ENCODE measurements around the gene MTA3.
"Not testable (repeated sequence)": the region's sequence is repeated elsewhere in the genome, so short reads cannot be mapped to it uniquely, and the experiment has no call there.

Gene MTA3

GRCh38 chr2:42567806-42568400 lies 529 bp upstream of the MTA3 start:
- no peak for DNase-seq

DNA sequence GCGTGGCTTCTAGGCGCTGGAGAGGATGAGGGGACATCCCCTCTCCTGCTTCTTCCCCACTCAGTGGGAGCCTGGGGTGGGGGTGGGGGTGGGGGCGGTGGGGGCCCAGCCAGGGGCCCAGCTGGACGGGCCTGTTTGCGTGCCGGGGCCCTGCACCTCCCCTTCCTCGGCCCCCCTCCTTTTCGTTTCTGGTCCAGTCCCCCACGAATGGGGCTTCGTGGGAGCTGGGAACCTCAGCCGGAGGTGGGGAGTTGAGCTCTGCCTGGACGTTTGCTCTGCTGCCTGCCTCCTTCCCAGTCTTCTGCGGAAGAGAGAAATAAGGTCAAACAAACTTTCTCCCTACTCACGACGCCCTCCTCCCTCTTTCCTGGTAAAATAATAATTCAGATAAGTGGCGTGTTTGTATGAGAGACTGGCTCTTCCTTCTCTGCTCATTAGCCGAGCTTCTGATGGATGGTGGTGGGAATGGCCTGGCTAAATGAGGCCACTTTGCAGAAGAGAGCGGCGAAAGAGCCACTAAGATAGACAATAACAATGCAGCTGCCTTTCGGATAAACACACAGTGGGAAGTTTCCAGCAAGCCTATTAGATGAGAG lies 782 bp downstream of the MTA3 start:
- peak in 1 of 2 experiments; percentile 29 for DNase-seq

GRCh38 chr2:42569883-42570282 lies 1.5 kb downstream of the MTA3 start:
- no peak for DNase-seq

DNA sequence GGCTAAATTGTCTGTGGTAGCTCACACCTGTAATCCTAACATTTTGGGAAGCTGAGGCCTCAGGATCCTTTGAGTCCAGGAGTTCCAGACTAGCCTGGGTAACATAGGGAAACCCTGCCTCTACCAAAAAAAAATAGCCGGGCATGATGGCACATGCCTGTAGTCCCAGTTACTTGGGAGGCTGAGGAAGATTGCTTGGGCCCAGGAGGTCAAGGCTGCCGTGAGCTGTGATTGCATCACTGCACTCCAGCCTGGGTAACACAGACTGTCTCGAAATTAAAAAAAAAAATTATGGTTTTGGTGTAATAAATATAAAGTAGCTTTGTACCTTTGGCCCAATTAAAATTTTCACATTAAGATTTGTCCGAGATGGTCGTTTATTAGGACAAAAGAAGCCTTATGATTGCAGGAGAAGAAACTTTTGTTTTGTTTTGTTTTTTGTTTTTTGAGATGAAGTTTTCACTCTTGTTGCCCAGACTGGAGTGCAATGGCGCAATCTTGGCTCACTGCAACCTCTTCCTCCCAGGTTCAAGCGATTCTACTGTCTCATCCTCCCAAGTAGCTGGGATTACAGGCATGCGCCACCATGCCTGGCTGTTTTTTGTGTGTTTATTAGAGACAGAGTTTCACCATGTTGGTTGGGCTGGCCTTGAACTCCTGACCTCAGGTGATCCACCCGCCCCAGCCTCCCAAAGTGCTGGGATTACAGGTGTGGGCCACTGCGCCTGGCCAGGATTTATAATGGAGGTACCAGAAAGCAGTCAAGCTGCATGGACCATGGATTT lies 4.1 kb downstream of the MTA3 start:
- DNase-seq: no peak

DNA sequence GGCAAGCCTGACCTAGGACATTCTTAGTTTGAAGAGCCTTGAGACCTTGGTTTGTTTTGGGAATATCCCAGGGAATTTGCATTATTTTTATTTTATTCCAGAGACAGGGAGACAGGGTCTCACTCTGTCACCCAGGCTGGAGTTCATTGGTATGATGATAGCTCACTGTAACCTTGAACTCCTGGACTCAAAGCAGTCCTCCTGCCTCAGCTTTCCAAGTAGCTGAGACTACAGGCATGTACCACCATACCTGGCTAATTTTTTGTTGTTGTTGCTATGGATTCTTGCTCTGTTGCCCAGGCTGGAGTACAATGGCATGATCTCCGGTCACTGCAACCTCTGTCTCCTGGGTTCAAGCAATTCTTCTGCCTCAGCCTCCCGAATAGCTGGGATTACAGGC lies 4.8 kb downstream of the MTA3 start:
- DNase-seq: no peak

DNA sequence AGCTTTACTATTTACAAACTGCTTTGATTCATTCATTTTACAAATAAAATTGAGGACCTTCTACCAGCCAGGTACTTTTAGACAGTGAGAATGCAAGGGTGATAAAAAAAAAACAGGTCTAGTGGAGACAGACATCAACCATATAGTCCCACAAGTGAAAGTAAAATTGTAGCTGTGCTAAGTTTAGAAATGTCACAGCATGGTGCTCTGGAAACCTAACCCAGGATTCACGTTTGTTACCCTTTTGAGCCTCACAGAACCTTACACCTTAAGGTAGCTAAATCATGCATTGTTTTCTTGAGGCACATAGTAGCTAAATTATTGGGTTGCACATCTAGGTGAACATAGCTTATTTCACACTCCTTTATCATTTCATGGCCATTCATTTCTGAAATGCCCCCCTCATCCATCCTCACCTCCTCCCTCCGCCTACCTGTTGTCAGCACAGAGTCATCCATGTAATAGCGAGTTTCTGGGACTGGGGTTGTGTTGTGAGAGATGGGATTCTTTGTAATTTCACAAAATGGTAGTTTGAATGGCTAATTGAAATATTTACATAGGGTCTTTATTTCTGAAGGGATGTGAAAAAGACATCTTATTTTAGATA lies 7.1 kb downstream of the MTA3 start:
- DNase-seq: no peak

DNA sequence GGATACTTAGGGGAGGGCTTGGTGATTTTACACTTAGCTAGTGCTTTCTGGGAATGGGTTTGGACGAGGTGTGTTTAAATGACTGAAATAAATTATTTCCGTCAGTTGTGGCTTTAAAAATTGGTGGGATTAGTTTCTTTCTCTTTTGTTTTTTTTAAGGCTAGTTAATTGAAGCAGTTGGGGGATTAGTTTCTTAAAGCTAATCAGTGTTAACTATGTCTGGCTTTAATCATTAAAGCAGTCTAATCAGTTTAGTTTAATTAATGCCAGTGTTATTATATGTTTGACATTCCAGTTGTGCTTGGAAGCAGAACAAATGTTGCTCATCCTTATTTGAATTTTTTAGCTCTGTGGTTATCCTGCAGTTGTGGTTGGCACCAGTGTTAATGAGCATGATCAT lies 10.2 kb downstream of the MTA3 start:
- no peak for DNase-seq

DNA sequence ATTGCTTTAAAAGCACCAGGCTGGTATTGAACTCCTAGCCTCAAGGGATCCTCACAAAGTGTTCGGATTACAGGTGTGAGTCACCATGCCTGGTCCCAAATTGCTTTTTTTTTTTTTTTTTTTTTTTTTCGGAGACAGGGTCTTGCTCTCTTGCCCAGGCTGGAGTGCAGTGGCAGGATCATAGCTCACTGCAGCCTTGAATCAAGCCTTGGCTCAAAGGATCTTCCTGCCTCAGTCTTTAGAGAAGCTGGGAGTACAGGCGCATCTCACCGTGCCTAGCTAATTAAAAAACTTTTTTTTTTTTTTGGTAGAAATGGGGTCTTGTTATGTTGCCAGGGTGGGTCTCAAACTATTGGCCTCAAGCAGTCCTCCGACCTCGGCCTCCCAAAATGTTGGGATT lies 12.8 kb downstream of the MTA3 start:
- DNase-seq: no peak

DNA sequence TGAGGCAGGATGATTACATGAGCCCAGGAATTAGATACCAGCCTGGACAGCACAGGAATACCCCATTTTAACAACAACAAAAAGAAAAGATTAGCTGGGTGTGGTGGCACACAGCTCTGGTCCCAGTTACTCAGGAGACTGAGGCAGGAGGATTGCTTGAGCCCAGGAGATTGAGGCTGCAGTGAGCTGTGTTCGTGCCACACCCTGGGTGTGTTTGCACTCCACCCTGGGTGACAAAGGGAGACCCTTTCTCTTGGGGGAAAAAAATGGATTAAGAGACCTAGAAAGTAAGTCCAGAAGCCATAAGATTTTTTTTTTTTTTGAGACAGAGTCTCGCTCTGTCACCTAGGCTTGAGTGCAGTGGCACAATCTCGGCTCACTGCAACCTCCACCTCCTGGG lies 16.2 kb downstream of the MTA3 start:
- not testable (repeated sequence) for DNase-seq

DNA sequence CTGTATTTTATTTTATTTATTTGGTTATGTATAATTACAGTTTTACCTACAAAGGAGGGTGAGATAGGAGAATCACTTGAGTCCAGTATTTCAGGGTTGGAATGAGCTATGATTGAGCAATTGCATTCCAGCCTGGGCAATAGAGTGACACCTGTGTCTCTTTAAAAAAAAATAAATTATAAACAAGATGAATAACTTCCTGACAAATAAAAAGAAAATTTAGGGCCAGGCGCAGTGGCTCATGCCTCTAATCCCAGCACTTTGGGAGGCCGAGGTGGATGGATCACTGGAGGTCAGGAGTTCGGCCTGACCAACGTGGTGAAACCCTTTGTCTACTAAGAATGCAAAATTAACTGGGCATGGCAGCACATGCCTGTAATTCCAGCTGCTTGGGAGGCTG lies 17.3 kb downstream of the MTA3 start:
- no peak for DNase-seq

GRCh38 chr2:42587526-42588117 lies 19.2 kb downstream of the MTA3 start:
- DNase-seq: no peak

- DNase-seq: no peak
Observed at GRCh38 chr2:42588121-42588520, 19.7 kb downstream of the MTA3 start.

GRCh38 chr2:42590176-42590575 lies 21.7 kb downstream of the MTA3 start:
- DNase-seq: no peak

GRCh38 chr2:42593282-42593681 lies 24.9 kb downstream of the MTA3 start:
- no peak for DNase-seq

DNA sequence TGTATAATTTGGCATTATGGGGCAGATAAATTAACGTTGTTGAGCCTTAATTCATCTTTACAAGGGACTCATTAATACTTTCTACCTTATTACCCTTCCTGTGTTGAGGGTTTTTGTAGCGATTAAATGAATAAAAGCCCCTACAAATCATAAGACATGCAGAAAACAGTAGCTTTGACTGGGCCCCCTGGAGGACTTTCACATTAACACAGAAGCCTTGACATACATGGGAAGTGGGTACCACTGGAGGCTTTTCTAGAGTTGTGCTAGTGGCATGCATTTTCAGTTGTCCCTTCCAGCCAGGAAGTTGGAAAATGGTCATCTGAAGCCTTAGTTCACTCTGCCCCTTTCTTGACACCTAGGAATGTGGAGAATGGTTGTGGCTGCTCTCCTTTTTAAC lies 30.2 kb downstream of the MTA3 start:
- no peak for DNase-seq

- no peak for DNase-seq
Observed at GRCh38 chr2:42601076-42601475, 32.6 kb downstream of the MTA3 start.

DNA sequence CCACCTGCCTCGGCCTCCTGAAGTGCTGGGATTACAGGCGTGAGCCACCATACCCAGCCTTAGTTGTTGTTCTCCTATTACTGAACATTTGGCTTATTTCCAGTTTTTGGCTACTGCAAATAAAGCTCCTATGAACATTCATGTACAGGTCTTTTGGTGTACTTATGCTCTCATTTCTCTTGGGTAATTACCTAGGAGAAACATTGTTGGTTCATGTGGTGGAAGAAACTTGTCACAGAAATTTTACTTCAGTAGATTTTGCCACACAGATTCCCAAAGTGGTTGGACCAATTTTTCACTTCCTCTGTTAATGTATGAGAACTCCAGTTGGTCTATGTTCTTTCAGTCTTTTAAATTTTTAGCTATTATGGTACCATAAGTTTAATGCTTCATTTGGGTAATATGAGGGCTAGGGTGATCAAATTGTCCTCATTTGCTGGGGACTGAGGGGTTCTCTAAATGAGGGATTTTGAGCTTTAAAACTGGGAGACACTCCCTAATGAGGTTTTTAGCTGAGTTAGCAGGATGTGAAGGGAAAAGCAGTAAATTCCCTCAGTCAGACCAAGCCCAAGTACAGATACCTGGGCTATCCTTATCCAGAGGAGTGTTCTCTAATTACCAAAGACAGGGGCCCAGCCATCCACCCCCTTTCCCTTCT lies 33.9 kb downstream of the MTA3 start:
- no peak for DNase-seq

GRCh38 chr2:42602876-42603219 lies 34.4 kb downstream of the MTA3 start:
- DNase-seq: no peak

DNA sequence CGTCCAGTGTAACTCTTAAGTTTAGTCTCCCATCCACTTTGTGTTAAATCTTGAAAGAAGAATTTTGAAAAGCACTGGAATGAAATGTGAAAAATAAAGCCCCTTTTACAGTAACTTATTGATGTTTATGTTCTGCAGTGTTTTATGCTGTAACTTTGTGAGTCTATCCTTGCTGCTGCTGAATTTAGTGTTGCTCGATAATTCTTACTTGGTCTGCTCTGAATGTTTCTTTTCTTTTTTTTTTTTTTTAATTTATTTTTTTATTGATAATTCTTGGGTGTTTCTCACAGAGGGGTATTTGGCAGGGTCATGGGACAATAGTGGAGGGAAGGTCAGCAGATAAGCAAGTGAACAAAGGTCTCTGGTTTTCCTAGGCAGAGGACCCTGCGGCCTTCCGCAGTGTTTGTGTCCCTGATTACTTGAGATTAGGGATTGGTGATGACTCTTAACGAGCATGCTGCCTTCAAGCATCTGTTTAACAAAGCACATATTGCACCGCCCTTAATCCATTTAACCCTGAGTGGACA lies 36.0 kb downstream of the MTA3 start:
- DNase-seq: not testable (repeated sequence)

- DNase-seq: not testable (repeated sequence)
Observed at GRCh38 chr2:42606166-42606565, 37.7 kb downstream of the MTA3 start.

- no peak for DNase-seq
Observed at GRCh38 chr2:42607101-42607637, 38.7 kb downstream of the MTA3 start.

- DNase-seq: no peak
Observed at GRCh38 chr2:42613281-42614064, 45.0 kb downstream of the MTA3 start.

Data from SW 1271 (cell line).